GM23338 (cell line): ENCODE measurements around the gene RNU7-1.

Source experiments
- CREB1 ChIP-seq: fragments of 250-450 bp; sonication (Bioruptor Pico); IDR thresholded peaks from 2 replicates; pipeline ENCODE4 v1.5.0; 2020; ENCODE audit warnings: low read depth, mild to moderate bottlenecking, moderate library complexity
- EZH2 ChIP-seq: fragments of 200-600 bp; sonication (generic); IDR thresholded peaks from one replicate; pipeline ENCODE4 v1.8.0; 2017; ENCODE audit warnings: antibody characterized with exemption, mild to moderate bottlenecking, low read depth; ENCODE audit not compliant: unreplicated experiment
- EZH2phosphoT487 ChIP-seq: fragments of 200-600 bp; sonication (generic); IDR thresholded peaks from one replicate; pipeline ENCODE4 v1.8.1; 2018; ENCODE audit warnings: antibody characterized with exemption; ENCODE audit not compliant: unreplicated experiment
- POLR2AphosphoS5 ChIP-seq: IDR thresholded peaks from 2 replicates; pipeline ENCODE4 v1.6.1; 2016; ENCODE audit warnings: antibody characterized with exemption, low read depth
- TF ChIP-seq, protein P1 (sequence below): IDR thresholded peaks from one replicate; pipeline ENCODE4 v1.6.1; 2018; ENCODE audit warnings: antibody characterized with exemption; ENCODE audit not compliant: unreplicated experiment
- TF ChIP-seq, protein P2 (sequence below), 2 experiments: fragments of 200-600 bp in 1 of 2; sonication (generic) in 1 of 2; conservative IDR thresholded peaks; 2 replicates each; pipeline versions ENCODE4 v1.5.1 to v1.6.1; 2016 to 2017; ENCODE audit warnings: antibody characterized with exemption in 2 of 2, low read depth in 2 of 2, mild to moderate bottlenecking in 2 of 2, moderate library complexity in 1 of 2
- TF ChIP-seq, protein P3 (sequence below): IDR thresholded peaks from 2 replicates; pipeline ENCODE4 v1.6.1; 2016; ENCODE audit warnings: antibody characterized with exemption

DNA sequence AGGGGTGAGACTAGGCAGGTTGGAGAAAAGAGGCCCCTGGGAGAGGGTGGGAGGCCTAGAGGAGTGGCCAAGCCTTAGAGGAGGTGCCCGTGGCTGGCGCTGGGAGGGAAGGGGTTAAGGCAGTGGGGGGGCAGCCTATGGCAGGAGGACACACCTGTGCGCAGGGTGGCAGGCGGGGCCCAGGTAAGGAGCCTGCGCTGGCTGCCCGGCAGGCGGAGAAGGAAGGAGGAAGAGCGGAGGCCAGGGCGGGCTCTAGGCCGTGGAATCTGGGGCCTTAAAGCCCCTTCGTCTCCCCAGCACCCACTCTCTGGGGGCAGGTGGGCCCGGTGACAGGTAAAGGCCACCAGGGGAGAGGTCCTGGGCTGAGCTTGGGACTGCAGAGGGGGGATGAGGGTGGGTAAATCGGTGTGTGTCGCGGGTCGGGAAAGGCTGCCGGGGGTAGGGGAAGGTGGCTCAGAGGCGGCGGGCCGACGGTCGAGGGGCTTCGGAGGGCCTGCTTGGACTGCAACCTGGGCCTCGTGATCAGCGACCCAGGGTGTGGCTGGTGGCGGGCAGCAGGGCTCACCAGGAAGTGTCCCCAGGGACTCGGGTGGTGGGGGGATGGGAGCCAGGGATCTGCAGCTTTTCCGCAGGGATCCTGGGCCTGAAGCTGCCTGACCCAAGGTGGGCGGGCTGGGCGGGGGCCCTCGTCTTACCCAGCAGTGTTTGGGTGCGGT is 19.6 kb downstream of the RNU7-1 start:
- TF ChIP-seq, protein P1, sequence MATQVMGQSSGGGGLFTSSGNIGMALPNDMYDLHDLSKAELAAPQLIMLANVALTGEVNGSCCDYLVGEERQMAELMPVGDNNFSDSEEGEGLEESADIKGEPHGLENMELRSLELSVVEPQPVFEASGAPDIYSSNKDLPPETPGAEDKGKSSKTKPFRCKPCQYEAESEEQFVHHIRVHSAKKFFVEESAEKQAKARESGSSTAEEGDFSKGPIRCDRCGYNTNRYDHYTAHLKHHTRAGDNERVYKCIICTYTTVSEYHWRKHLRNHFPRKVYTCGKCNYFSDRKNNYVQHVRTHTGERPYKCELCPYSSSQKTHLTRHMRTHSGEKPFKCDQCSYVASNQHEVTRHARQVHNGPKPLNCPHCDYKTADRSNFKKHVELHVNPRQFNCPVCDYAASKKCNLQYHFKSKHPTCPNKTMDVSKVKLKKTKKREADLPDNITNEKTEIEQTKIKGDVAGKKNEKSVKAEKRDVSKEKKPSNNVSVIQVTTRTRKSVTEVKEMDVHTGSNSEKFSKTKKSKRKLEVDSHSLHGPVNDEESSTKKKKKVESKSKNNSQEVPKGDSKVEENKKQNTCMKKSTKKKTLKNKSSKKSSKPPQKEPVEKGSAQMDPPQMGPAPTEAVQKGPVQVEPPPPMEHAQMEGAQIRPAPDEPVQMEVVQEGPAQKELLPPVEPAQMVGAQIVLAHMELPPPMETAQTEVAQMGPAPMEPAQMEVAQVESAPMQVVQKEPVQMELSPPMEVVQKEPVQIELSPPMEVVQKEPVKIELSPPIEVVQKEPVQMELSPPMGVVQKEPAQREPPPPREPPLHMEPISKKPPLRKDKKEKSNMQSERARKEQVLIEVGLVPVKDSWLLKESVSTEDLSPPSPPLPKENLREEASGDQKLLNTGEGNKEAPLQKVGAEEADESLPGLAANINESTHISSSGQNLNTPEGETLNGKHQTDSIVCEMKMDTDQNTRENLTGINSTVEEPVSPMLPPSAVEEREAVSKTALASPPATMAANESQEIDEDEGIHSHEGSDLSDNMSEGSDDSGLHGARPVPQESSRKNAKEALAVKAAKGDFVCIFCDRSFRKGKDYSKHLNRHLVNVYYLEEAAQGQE = no peak
- TF ChIP-seq EZH2 (no peak), POLR2AphosphoS5 (peak; percentile 82), EZH2phosphoT487 (no peak), CREB1 (no peak)
- TF ChIP-seq, protein P2, sequence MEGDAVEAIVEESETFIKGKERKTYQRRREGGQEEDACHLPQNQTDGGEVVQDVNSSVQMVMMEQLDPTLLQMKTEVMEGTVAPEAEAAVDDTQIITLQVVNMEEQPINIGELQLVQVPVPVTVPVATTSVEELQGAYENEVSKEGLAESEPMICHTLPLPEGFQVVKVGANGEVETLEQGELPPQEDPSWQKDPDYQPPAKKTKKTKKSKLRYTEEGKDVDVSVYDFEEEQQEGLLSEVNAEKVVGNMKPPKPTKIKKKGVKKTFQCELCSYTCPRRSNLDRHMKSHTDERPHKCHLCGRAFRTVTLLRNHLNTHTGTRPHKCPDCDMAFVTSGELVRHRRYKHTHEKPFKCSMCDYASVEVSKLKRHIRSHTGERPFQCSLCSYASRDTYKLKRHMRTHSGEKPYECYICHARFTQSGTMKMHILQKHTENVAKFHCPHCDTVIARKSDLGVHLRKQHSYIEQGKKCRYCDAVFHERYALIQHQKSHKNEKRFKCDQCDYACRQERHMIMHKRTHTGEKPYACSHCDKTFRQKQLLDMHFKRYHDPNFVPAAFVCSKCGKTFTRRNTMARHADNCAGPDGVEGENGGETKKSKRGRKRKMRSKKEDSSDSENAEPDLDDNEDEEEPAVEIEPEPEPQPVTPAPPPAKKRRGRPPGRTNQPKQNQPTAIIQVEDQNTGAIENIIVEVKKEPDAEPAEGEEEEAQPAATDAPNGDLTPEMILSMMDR (conservative IDR thresholded peaks at IDR 0.05; ENCODE audit: low read depth in 2 of 2) = no peak
- TF ChIP-seq, protein P3, sequence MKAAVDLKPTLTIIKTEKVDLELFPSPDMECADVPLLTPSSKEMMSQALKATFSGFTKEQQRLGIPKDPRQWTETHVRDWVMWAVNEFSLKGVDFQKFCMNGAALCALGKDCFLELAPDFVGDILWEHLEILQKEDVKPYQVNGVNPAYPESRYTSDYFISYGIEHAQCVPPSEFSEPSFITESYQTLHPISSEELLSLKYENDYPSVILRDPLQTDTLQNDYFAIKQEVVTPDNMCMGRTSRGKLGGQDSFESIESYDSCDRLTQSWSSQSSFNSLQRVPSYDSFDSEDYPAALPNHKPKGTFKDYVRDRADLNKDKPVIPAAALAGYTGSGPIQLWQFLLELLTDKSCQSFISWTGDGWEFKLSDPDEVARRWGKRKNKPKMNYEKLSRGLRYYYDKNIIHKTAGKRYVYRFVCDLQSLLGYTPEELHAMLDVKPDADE = no peak; the same call in 1 of the 2 replicates
